Measurements from ENCODE around the gene NTSR1.

NTSR1 gene

GRCh38 chr20:62726716-62727583 lies 18.3 kb downstream of the NTSR1 start:
- no peak for DNase-seq

- no peak for DNase-seq
These were observed 19.0 kb downstream of the NTSR1 start for GRCh38 chr20:62727584-62728027.

- no peak for DNase-seq
These were observed 19.6 kb downstream of the NTSR1 start for GRCh38 chr20:62728028-62728780.

GRCh38 chr20:62728781-62729300 lies 20.2 kb downstream of the NTSR1 start:
- no peak for DNase-seq

- no peak for DNase-seq
These were observed 21.8 kb downstream of the NTSR1 start for GRCh38 chr20:62730481-62730880.

- DNase-seq: no peak
These were observed 23.6 kb downstream of the NTSR1 start for GRCh38 chr20:62732031-62732760.

- DNase-seq: no peak
These were observed 24.3 kb downstream of the NTSR1 start for GRCh38 chr20:62732842-62733525.

GRCh38 chr20:62733526-62733842 lies 24.8 kb downstream of the NTSR1 start:
- DNase-seq: no peak

GRCh38 chr20:62733891-62734290 lies 25.3 kb downstream of the NTSR1 start:
- no peak for DNase-seq

GRCh38 chr20:62734326-62734725 lies 25.7 kb downstream of the NTSR1 start:
- DNase-seq: no peak

GRCh38 chr20:62734881-62735280 lies 26.2 kb downstream of the NTSR1 start:
- no peak for DNase-seq

- no peak for DNase-seq
These were observed 26.7 kb downstream of the NTSR1 start for GRCh38 chr20:62735331-62735821.

- DNase-seq: no peak
These were observed 27.4 kb downstream of the NTSR1 start for GRCh38 chr20:62736026-62736406.

GRCh38 chr20:62736407-62737071 lies 27.9 kb downstream of the NTSR1 start:
- no peak for DNase-seq

- no peak for DNase-seq
These were observed 28.7 kb downstream of the NTSR1 start for GRCh38 chr20:62737271-62737811.

GRCh38 chr20:62738025-62738881 lies 29.6 kb downstream of the NTSR1 start:
- DNase-seq: no peak

- DNase-seq: no peak
These were observed 30.4 kb downstream of the NTSR1 start for GRCh38 chr20:62739067-62739466.

GRCh38 chr20:62739581-62740285 lies 31.1 kb downstream of the NTSR1 start:
- DNase-seq: peak; percentile 25

- peak; percentile 66 for DNase-seq
These were observed 31.9 kb downstream of the NTSR1 start for GRCh38 chr20:62740286-62741141.
